ENCODE data around the gene ZNF692.

Gene ZNF692

GRCh38 chr1:248905662-248906008 is 46.8 kb upstream of the ZNF692 start:
- no peak for TF ChIP-seq TAF1 (IDR thresholded peaks at IDR 0.05; ENCODE audit: low read depth)
- TF ChIP-seq TEAD4 (IDR thresholded peaks at IDR 0.05): no peak
- no peak for TF ChIP-seq USF1 (IDR thresholded peaks at IDR 0.05)
- TF ChIP-seq FOXM1 (IDR thresholded peaks at IDR 0.05; ENCODE audit: borderline replicate concordance, low read depth): no peak
- TF ChIP-seq CEBPB (IDR thresholded peaks at IDR 0.05): no peak

- TF ChIP-seq USF1 (IDR thresholded peaks at IDR 0.05) (no peak), ZBTB7A (IDR thresholded peaks at IDR 0.05; ENCODE audit: low read depth) (no peak), CREB1 (IDR thresholded peaks at IDR 0.05; ENCODE audit: low read depth) (no peak), MAX (IDR thresholded peaks at IDR 0.05) (no peak)
These were observed 45.7 kb upstream of the ZNF692 start for GRCh38 chr1:248904437-248905216.

GRCh38 chr1:248901578-248901977 is 42.7 kb upstream of the ZNF692 start:
- TF ChIP-seq RAD21 (IDR thresholded peaks at IDR 0.05; ENCODE audit: low read depth): no peak
- no peak for TF ChIP-seq CEBPB (IDR thresholded peaks at IDR 0.05)
- TF ChIP-seq CREB1 (IDR thresholded peaks at IDR 0.05; ENCODE audit: low read depth): no peak
- no peak for TF ChIP-seq EP300 (IDR thresholded peaks at IDR 0.05; ENCODE audit: borderline replicate concordance)
- TF ChIP-seq FOXM1 (IDR thresholded peaks at IDR 0.05; ENCODE audit: borderline replicate concordance, low read depth): no peak
- TF ChIP-seq YY1 (IDR thresholded peaks at IDR 0.05; ENCODE audit: low read depth): no peak
- TF ChIP-seq MAX (IDR thresholded peaks at IDR 0.05): no peak
- TF ChIP-seq TEAD4 (IDR thresholded peaks at IDR 0.05): no peak
- no peak for TF ChIP-seq REST (IDR thresholded peaks at IDR 0.05; ENCODE audit: low read depth)
- no peak for TF ChIP-seq NFIC (IDR thresholded peaks at IDR 0.05)
- no peak for TF ChIP-seq EGR1 (IDR thresholded peaks at IDR 0.05)
- TF ChIP-seq USF1 (IDR thresholded peaks at IDR 0.05): no peak
- no peak for TF ChIP-seq ZBTB7A (IDR thresholded peaks at IDR 0.05; ENCODE audit: low read depth)

GRCh38 chr1:248900637-248901036 is 41.8 kb upstream of the ZNF692 start:
- TF ChIP-seq MAX (IDR thresholded peaks at IDR 0.05): no peak
- TF ChIP-seq TEAD4 (IDR thresholded peaks at IDR 0.05): no peak
- no peak for TF ChIP-seq CREB1 (IDR thresholded peaks at IDR 0.05; ENCODE audit: low read depth)
- no peak for TF ChIP-seq FOXM1 (IDR thresholded peaks at IDR 0.05; ENCODE audit: borderline replicate concordance, low read depth)
- TF ChIP-seq EP300 (IDR thresholded peaks at IDR 0.05; ENCODE audit: borderline replicate concordance): no peak
- no peak for TF ChIP-seq ZBTB7A (IDR thresholded peaks at IDR 0.05; ENCODE audit: low read depth)
- no peak for TF ChIP-seq CEBPB (IDR thresholded peaks at IDR 0.05)
- no peak for TF ChIP-seq USF1 (IDR thresholded peaks at IDR 0.05)
- no peak for TF ChIP-seq YY1 (IDR thresholded peaks at IDR 0.05; ENCODE audit: low read depth)
- no peak for TF ChIP-seq EGR1 (IDR thresholded peaks at IDR 0.05)
- TF ChIP-seq REST (IDR thresholded peaks at IDR 0.05; ENCODE audit: low read depth): no peak

- no peak for TF ChIP-seq RAD21 (IDR thresholded peaks at IDR 0.05; ENCODE audit: low read depth)
- no peak for TF ChIP-seq YY1 (IDR thresholded peaks at IDR 0.05; ENCODE audit: low read depth)
- TF ChIP-seq EGR1 (IDR thresholded peaks at IDR 0.05): no peak
- TF ChIP-seq TEAD4 (IDR thresholded peaks at IDR 0.05): no peak
These were observed 38.8 kb upstream of the ZNF692 start for GRCh38 chr1:248897412-248898337.

All from Ishikawa (cell line).